Measurements from ENCODE around the gene STKLD1.

- TF ChIP-seq, protein P1, sequence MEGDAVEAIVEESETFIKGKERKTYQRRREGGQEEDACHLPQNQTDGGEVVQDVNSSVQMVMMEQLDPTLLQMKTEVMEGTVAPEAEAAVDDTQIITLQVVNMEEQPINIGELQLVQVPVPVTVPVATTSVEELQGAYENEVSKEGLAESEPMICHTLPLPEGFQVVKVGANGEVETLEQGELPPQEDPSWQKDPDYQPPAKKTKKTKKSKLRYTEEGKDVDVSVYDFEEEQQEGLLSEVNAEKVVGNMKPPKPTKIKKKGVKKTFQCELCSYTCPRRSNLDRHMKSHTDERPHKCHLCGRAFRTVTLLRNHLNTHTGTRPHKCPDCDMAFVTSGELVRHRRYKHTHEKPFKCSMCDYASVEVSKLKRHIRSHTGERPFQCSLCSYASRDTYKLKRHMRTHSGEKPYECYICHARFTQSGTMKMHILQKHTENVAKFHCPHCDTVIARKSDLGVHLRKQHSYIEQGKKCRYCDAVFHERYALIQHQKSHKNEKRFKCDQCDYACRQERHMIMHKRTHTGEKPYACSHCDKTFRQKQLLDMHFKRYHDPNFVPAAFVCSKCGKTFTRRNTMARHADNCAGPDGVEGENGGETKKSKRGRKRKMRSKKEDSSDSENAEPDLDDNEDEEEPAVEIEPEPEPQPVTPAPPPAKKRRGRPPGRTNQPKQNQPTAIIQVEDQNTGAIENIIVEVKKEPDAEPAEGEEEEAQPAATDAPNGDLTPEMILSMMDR (IDR thresholded peaks at IDR 0.05; ENCODE audit: low read length) = no peak
- TF ChIP-seq EZH2phosphoT487 (IDR thresholded peaks at IDR 0.05; ENCODE audit: low read length) = no peak
These were observed 64.7 kb downstream of the STKLD1 start for GRCh38 chr9:133440874-133441273.

Data from MM.1S (cell line).